Astrocyte (in vitro differentiated cells and primary cell): ENCODE data around the gene CCDC175.

Experiments
- EZH2 ChIP-seq: IDR thresholded peaks from 2 replicates; pipeline ENCODE4 v1.6.1; 2012; ENCODE audit warnings: mild to moderate bottlenecking, low read length, inconsistent platforms; ENCODE audit not compliant: insufficient read depth
- TF ChIP-seq, protein P1 (sequence below): IDR thresholded peaks from 2 replicates; pipeline ENCODE4 v1.5.1; 2011; ENCODE audit warnings: low read depth, mild to moderate bottlenecking, inconsistent platforms, low read length, moderate library complexity; ENCODE audit not compliant: insufficient read depth

DNA sequence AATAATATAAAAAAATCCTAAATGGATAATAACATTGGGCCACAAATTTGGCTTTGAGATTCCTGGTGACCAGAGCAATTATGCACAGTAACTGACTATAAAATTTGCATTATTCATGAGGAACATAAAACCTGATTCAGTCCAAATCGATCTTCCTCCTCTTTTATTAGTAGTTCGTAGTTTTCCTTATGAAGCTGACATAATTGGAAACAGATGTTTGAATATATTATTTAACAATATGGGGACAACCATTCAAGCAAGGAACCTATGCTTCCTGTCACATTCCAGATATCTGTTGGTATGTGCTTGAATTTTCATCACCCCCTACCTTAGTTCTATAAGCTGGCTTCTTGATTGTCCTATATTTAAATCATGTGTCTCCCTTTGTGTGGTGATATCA, 34.9 kb downstream of the CCDC175 start:
- TF ChIP-seq, protein P1, sequence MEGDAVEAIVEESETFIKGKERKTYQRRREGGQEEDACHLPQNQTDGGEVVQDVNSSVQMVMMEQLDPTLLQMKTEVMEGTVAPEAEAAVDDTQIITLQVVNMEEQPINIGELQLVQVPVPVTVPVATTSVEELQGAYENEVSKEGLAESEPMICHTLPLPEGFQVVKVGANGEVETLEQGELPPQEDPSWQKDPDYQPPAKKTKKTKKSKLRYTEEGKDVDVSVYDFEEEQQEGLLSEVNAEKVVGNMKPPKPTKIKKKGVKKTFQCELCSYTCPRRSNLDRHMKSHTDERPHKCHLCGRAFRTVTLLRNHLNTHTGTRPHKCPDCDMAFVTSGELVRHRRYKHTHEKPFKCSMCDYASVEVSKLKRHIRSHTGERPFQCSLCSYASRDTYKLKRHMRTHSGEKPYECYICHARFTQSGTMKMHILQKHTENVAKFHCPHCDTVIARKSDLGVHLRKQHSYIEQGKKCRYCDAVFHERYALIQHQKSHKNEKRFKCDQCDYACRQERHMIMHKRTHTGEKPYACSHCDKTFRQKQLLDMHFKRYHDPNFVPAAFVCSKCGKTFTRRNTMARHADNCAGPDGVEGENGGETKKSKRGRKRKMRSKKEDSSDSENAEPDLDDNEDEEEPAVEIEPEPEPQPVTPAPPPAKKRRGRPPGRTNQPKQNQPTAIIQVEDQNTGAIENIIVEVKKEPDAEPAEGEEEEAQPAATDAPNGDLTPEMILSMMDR: no peak
- no peak for TF ChIP-seq EZH2
